Measurements from ENCODE around the gene CHP2.

CHP2 gene

DNA sequence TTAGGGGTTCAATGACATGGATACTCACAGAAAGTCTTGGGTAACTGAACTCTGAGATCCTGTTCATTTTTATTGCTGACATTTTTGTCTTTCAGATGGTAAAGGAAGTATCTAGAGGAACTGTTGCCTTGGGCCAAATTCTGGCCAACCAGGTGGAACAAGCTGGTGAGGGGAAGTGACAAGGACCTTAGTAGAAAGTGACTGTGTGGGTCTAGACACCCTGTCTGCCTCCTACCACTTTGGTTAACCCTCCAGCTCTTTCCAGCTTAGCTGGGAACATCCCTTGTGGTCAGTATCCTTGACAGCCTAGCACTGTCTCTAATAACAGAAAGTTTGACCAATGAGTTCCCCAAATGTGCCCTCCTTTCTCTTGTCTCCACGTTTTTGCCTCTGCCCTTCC is 52.2 kb downstream of the CHP2 start:
- H3F3A ChIP-seq (ENCODE audit: insufficient read depth, low read length): no peaks in the 10 kb centered on the region
- no peaks in the 10 kb centered on the region for H3K9me3 ChIP-seq (replicated peaks; ENCODE audit: insufficient read depth, low read length)
- no peak overlapping the region for H3K9ac ChIP-seq (ENCODE audit: low read length)
- H3K79me2 ChIP-seq (ENCODE audit: low read length): no peaks in the 10 kb centered on the region
- no peak for DNase-seq
- H3K27me3 ChIP-seq (replicated peaks; ENCODE audit: insufficient read depth, low read length): no peaks in the 10 kb centered on the region
- no peaks in the 10 kb centered on the region for H4K20me1 ChIP-seq (ENCODE audit: insufficient read depth, low read length)
- TF ChIP-seq EZH2 (optimal IDR thresholded peaks at IDR 0.05; ENCODE audit: low read depth, low read length): no peak
- TF ChIP-seq EZH2phosphoT487 (IDR thresholded peaks at IDR 0.05; ENCODE audit: low read length): no peak
- TF ChIP-seq, protein P1, sequence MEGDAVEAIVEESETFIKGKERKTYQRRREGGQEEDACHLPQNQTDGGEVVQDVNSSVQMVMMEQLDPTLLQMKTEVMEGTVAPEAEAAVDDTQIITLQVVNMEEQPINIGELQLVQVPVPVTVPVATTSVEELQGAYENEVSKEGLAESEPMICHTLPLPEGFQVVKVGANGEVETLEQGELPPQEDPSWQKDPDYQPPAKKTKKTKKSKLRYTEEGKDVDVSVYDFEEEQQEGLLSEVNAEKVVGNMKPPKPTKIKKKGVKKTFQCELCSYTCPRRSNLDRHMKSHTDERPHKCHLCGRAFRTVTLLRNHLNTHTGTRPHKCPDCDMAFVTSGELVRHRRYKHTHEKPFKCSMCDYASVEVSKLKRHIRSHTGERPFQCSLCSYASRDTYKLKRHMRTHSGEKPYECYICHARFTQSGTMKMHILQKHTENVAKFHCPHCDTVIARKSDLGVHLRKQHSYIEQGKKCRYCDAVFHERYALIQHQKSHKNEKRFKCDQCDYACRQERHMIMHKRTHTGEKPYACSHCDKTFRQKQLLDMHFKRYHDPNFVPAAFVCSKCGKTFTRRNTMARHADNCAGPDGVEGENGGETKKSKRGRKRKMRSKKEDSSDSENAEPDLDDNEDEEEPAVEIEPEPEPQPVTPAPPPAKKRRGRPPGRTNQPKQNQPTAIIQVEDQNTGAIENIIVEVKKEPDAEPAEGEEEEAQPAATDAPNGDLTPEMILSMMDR (IDR thresholded peaks at IDR 0.05; ENCODE audit: low read length): no peak
- H3K27ac ChIP-seq (ENCODE audit: low read length): no peak overlapping the region
- H2AFZ ChIP-seq (ENCODE audit: low read length): no peak overlapping the region
- no peaks in the 10 kb centered on the region for H3K36me3 ChIP-seq (replicated peaks; ENCODE audit: insufficient read depth, low read length)
- no peak overlapping the region for H3K4me2 ChIP-seq (ENCODE audit: low read depth, low read length)
- no peaks in the 10 kb centered on the region; the same call in 1 of the 2 replicates for H3K4me1 ChIP-seq (ENCODE audit: low read length)
- H3K4me3 ChIP-seq (ENCODE audit: low read length): no peak overlapping the region
- H3K9me2 ChIP-seq (replicated peaks; ENCODE audit: insufficient read depth, low read length): no peaks in the 10 kb centered on the region
